Activated naive CD4-positive, alpha-beta T cell treated with anti-CD3 and anti-CD28 coated beads, Interleukin-2, amount 10 ng/mL, durations not matched to agents 5 hours and 36 hours (primary cell): ENCODE measurements around the gene SSU72. TPM values are rescaled to one million over a fixed set of nuclear protein-coding genes. Genes with fewer than 3 reads are reported as not detected.

Source experiments
- total RNA-seq, 2 experiments: library from RNA; stranded (reverse); gene quantifications; one replicate each; pipeline ENCODE4 v1.2.3, GENCODE V29; 2021

The SSU72 gene
- total RNA-seq = 100 to 1,000 TPM; 106 to 107 TPM

DNA sequence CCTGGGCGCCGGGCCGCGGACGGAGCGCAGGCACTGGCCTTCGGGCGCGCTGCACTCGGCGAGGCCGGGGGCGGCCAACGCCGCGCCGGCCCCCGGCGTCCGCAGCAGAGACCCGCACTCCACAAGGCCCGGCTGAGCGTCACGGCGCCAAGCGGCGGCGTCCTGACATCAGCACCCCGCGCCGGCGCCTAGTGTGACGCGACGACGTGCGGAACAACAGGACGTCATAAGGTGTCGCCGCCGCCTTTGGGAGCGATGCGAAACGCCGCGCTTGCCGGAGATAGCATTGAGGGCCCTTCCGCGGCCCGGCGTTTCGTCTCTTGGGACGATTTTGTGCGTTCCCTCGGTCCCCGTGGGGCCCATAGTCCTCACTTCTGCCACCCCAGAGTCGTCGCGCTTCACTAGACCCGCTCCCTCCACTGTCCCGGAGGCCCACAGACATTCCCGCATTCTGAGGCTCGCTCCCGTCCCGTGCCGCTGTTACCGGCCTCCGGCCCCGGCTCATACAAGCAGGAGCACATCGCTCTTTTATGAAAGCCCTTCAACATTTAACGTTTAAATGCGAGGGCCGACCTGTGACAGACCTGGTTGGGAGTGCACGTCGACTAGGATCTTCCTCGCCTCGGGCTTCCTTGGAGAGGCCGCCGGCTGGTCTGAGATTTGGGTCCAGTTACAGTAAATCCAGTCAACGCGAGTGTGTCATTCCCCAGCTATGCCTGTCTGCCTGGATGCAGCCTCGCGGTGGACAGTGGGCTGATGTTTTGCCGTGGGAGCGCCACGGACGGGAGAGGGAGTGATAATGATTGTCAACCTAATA lies at the start of gene SSU72:
Gene SSU72 (minus strand): TSS at position 143 of the 817 bp plus-strand sequence. CDS start 306 bp downstream, outside the sequence.

DNA sequence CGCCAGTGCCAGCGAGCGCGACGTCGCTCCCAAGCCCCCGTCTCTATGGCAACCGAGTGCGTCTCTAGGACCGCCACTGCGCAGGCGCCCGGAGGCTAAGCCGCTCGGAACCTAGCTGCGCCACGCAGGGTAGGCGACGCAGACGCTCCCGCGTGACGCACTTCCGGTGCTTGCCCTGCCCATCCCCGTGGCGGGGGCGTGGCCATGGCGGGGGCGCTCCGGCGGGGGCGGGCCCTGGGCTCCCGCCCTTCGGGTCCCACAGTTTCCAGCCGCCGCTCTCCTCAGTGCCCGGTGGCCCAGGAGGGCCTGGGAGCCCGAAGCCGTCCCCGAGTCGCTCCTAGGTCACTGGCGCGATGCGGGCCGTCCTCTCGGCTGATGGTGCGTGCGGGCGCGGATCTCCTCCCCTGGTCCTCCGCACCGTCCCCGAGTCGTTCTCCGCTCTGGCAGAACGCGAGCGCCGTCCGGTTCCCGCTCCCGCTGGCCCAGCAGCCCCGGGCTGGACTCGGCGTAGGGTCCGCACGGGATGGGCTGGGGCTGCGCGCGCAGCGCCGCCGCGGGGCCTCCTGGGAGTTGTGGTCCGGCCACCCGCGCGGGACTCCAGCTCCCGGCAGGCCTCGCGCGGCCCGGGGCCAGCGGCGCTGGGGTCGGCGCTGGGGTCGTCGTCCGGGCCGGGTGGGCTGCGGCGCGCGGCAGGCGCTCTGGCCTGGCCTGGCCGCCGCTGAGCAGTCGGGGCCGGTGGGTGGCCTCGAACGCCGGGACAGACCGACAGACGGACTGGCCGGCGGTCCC lies 40.8 kb upstream of the SSU72 start, which contains the start of gene MIB2:
Gene MIB2 (plus strand): TSS at position 245 of the 789 bp plus-strand sequence. CDS start 7,953 bp downstream, outside the sequence.

DNA sequence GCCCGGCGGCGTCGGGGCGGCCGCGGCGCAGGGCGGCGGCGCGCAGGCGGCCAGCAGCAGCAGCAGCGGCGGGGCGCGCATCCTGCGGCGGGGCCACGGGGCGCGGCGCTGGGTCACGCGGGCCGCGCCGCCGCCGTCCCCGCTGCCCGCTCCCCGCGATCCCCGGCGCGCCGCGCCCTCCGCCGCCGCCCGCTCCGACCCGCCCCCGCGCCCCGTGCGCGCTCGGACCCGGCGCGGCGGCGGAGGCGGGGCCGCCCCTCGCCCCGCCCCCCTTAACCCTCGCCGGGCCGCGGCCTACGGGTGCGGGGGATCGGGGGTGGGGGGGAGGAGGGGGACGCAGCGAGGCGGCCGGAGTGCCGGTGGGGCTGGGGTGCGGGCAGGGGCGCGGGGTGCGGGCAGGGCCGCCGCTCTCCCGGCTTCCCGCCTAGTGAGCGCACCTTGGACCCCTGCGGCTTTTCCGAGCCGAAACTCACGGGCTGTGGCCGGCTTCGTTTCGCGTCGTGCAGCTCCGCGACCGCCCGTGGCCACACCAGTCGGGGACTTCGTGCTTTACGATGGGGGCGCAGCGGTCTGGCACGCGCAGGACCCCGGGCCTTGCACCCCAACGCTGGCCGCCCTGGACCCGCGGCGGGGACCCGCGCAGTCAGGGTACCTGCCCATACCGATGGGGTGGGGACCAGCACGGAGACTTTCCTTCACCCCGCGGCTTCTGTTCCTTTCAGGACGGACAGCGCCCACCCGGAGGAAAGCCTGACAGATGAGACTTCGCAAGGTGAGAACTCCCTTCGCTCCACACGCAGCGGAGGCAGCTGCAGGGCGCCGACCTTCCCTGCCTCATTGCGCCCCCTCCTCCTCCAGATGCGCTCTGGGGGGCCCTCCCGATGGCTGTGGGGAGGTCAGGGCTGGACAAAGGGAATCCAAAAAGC lies 25.5 kb upstream of the SSU72 start, which contains the start of gene FNDC10:
Gene FNDC10 (minus strand): TSS at position 201 of the 926 bp plus-strand sequence. CDS start 120 bp downstream, at position 81.

DNA sequence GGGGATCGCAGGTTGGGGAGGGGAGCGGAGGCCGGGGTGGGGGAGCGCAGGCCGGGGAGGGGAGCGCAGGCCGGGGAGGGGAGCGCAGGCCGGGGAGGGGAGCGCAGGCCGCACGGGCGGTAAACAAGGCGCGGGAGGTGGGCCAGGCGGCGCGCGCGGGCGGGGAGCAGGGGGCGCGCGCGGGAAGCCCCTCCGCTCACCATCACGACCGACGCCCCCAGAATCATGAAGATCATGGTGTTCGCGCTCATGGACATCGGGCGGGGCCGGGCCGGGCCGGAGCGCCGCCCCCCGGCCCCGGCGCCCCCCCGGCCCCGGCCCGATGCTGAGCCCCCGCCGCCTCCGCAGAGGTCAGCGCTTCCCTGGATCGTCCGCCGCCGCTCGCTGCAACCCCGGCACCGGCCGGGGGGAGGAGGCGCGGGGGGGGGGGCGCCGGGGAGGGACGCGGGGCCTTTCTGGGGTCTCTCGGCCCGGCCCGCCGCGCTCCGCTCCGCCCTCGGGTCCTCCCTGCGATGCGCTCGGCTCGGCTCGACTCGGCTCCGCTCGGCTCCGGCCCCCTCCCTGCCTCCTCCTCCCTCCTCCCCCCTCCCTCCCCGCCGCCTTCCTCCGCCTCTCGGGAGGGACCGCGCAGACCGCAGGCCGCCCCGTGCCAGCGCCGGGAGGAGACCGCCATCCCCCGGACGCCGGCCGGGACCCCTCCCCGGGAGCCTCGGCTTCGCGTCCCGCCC lies 34.4 kb downstream of the SSU72 start, which contains the start of gene TMEM240:
Gene TMEM240 (minus strand): TSS at position 535 of the 728 bp plus-strand sequence. CDS start 278 bp downstream, at position 257.

DNA sequence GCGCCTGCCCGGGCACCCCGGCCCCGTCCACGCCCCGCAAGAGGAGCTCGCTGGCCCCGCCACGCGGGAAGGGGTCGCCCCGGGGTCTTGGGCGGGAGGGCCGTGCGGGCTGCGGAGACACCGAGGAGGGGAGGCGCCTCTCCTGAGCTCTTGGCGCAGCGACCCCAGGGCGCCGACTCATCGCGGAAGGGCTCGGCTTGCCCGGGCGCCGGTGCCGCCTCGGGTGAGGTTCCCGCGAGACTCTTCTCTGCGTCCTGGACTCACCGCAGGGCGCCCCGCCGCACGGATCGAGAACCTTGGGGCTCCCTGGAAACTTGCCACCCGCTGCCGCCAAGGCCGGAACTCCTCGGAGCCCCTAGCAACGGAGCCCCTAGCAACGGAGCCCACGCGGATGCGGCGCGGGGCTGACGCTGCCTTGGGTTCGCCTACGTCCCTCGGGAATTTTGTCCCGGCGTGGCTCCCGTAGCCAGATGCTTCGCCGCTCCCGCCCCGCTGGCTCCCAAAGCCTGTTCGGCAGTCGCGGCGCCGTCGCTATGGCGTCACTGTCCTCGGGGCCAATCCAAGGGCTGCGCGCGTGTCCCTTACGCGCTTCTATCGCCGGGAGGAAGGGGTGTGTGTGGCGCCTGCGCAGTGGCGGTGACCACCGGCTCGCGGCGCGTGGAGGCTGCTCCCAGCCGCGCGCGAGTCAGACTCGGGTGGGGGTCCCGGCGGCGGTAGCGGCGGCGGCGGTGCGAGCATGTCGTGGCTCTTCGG lies 63.0 kb downstream of the SSU72 start, which contains the start of gene ATAD3A:
Gene ATAD3A (plus strand): TSS at position 630 of the 753 bp plus-strand sequence. CDS start 107 bp downstream, at position 737.

Other genes with a start within 250 kb of the SSU72 start
- gene TAS1R3, start 243.6 kb downstream of the SSU72 start, total RNA-seq = 1 to 10 TPM in 1 of 2 experiments, under 1 TPM in 1; 0.73 to 1.1 TPM
- gene DVL1, start 225.4 kb downstream of the SSU72 start, total RNA-seq = 10 to 100 TPM; 34.7 to 40.9 TPM
- gene MXRA8, start 216.3 kb downstream of the SSU72 start, total RNA-seq = under 1 TPM in 1 of 2 experiments, not detected in 1; 0.12 TPM
- gene AURKAIP1, start 199.7 kb downstream of the SSU72 start, total RNA-seq = 10 to 100 TPM; 88.0 to 90.4 TPM
- 100 to 1,000 TPM; 120 to 122 TPM for gene CCNL2, start 175.5 kb downstream of the SSU72 start, total RNA-seq
- 10 to 100 TPM; 82.8 to 98.8 TPM for gene MRPL20, start 167.6 kb downstream of the SSU72 start, total RNA-seq
- not detected for gene ANKRD65, start 153.6 kb downstream of the SSU72 start, total RNA-seq
- under 1 TPM; 0.17 to 0.33 TPM for gene VWA1, start 139.2 kb downstream of the SSU72 start, total RNA-seq
- gene ATAD3C, start 125.2 kb downstream of the SSU72 start, total RNA-seq = 1 to 10 TPM; 1.4 to 2.3 TPM
- 10 to 100 TPM; 29.0 to 34.3 TPM for gene ATAD3B, start 103.1 kb downstream of the SSU72 start, total RNA-seq
- gene ATAD3A, start 62.7 kb downstream of the SSU72 start, total RNA-seq = 10 to 100 TPM; 31.9 to 33.0 TPM
- under 1 TPM; 0.41 to 0.45 TPM for gene TMEM240, start 34.2 kb downstream of the SSU72 start, total RNA-seq
- gene FNDC10, start 25.3 kb upstream of the SSU72 start, total RNA-seq = 1 to 10 TPM; 8.7 to 9.1 TPM
- 10 to 100 TPM; 44.3 to 45.9 TPM for gene MIB2, start 40.6 kb upstream of the SSU72 start, total RNA-seq
- 1 to 10 TPM; 3.4 to 4.2 TPM for gene MMP23B, start 57.3 kb upstream of the SSU72 start, total RNA-seq
- gene CDK11B, start 84.1 kb upstream of the SSU72 start, total RNA-seq = 10 to 100 TPM; 33.8 to 34.2 TPM
- 10 to 100 TPM; 75.4 to 77.9 TPM for gene SLC35E2B, start 117.9 kb upstream of the SSU72 start, total RNA-seq
- gene CDK11A, start 149.5 kb upstream of the SSU72 start, total RNA-seq = 10 to 100 TPM; 66.4 to 78.3 TPM
- gene NADK, start 203.6 kb upstream of the SSU72 start, total RNA-seq = 10 to 100 TPM; 62.2 to 63.9 TPM